DND-41 (cell line): ENCODE results near the gene SPATA18.

ENCODE experiments used
- ATAC-seq: fragments of 200-7000 bp; cut with Tn5 transposase; 3 replicates; pipeline ENCODE4 v1.9.1; 2021; ENCODE audit warnings: low read depth; ENCODE audit not compliant: insufficient read depth
- DNase-seq: peaks from one replicate; pipeline ENCODE4 v3.0.0-alpha.2; 2020
- H2AFZ ChIP-seq: 2 replicates; pipeline ENCODE4 v1.6.0; 2012; ENCODE audit warnings: low read depth, low read length
- H3K27ac ChIP-seq: 2 replicates; pipeline ENCODE4 v1.5.1; 2012; ENCODE audit warnings: low read length, inconsistent platforms
- H3K27me3 ChIP-seq: fragments of 200-600 bp; sonication (generic); 2 replicates; pipeline ENCODE4 v1.6.0; 2012; ENCODE audit warnings: low read length, mild to moderate bottlenecking, inconsistent platforms; ENCODE audit not compliant: insufficient read depth, poor library complexity
- H3K36me3 ChIP-seq: 2 replicates; pipeline ENCODE4 v1.5.1; 2012; ENCODE audit warnings: low read length, inconsistent platforms; ENCODE audit not compliant: insufficient read depth
- H3K4me1 ChIP-seq: 2 replicates; pipeline ENCODE4 v1.5.1; 2012; ENCODE audit warnings: mild to moderate bottlenecking, low read length; ENCODE audit not compliant: insufficient read depth
- H3K4me2 ChIP-seq: 2 replicates; pipeline ENCODE4 v1.6.0; 2012; ENCODE audit warnings: mild to moderate bottlenecking, moderate library complexity, low read length, inconsistent platforms; ENCODE audit not compliant: insufficient read depth
- H3K4me3 ChIP-seq, 2 experiments: fragments of 200-600 bp in 1 of 2; shearing (Covaris generic) in 1 of 2; 2 replicates each; pipeline ENCODE4 v1.5.1; 2012 to 2016; ENCODE audit warnings: inconsistent platforms in 2 of 2, low read length in 2 of 2, mild to moderate bottlenecking in 2 of 2, low read depth in 1 of 2, moderate library complexity in 1 of 2
- H3K79me2 ChIP-seq: 2 replicates; pipeline ENCODE4 v1.6.0; 2012; ENCODE audit warnings: low read length, inconsistent platforms; ENCODE audit not compliant: insufficient read depth
- H3K9ac ChIP-seq: 2 replicates; pipeline ENCODE4 v1.6.0; 2012; ENCODE audit warnings: low read depth, mild to moderate bottlenecking, inconsistent platforms, low read length, moderate library complexity
- H3K9me3 ChIP-seq: 2 replicates; pipeline ENCODE4 v1.5.1; 2012; ENCODE audit warnings: low read length, moderate library complexity, mild to moderate bottlenecking, inconsistent platforms; ENCODE audit not compliant: insufficient read depth, severe bottlenecking
- H4K20me1 ChIP-seq: 2 replicates; pipeline ENCODE4 v1.6.0; 2012; ENCODE audit warnings: low read length; ENCODE audit not compliant: insufficient read depth
- EZH2 ChIP-seq: IDR thresholded peaks from 3 replicates; pipeline ENCODE4 v1.6.1; 2012; ENCODE audit warnings: borderline replicate concordance, low read depth, mild to moderate bottlenecking, moderate library complexity, low read length, inconsistent platforms; ENCODE audit not compliant: severe bottlenecking
- TF ChIP-seq, protein P1 (sequence below): IDR thresholded peaks from 2 replicates; pipeline ENCODE4 v1.5.1; 2012; ENCODE audit warnings: borderline replicate concordance, low read length, moderate library complexity, mild to moderate bottlenecking; ENCODE audit not compliant: poor library complexity, severe bottlenecking; ENCODE audit errors: extremely low read depth

The SPATA18 gene

DNA sequence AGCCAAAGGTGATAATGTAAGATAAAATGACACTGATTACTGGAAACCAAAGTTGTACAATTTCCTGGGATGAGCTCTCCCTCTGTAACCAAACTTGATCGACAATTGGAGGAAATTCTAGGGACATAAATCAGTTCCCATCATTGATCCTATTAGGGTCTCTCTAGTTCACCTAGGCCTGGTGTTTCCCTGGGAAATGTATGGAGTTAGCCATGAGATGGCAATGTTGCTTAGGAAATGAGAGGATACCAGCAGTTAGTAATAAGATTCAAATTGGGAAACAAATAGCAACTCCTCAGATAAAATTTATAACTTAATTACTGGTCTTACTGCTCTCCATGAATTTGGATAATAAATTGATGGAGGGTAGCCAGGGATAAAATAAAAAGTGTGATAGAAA, 52.2 kb downstream of the SPATA18 start:
- Histone ChIP-seq H3K27me3 (no peaks in the 10 kb centered on the region), H4K20me1 (no peaks in the 10 kb centered on the region), H3K36me3 (no peaks in the 10 kb centered on the region), H3K9me3 (no peaks in the 10 kb centered on the region), H3K27ac (no peak overlapping the region), H2AFZ (no peak overlapping the region), H3K4me2 (no peak overlapping the region), H3K4me3 (no peak overlapping the region), H3K79me2 (no peaks in the 10 kb centered on the region), H3K4me1 (no peaks in the 10 kb centered on the region), H3K9ac (no peak overlapping the region)
- no peak for TF ChIP-seq EZH2
- TF ChIP-seq, protein P1, sequence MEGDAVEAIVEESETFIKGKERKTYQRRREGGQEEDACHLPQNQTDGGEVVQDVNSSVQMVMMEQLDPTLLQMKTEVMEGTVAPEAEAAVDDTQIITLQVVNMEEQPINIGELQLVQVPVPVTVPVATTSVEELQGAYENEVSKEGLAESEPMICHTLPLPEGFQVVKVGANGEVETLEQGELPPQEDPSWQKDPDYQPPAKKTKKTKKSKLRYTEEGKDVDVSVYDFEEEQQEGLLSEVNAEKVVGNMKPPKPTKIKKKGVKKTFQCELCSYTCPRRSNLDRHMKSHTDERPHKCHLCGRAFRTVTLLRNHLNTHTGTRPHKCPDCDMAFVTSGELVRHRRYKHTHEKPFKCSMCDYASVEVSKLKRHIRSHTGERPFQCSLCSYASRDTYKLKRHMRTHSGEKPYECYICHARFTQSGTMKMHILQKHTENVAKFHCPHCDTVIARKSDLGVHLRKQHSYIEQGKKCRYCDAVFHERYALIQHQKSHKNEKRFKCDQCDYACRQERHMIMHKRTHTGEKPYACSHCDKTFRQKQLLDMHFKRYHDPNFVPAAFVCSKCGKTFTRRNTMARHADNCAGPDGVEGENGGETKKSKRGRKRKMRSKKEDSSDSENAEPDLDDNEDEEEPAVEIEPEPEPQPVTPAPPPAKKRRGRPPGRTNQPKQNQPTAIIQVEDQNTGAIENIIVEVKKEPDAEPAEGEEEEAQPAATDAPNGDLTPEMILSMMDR: peak; percentile 31
- ATAC-seq (no peak), DNase-seq (no peak)

DNA sequence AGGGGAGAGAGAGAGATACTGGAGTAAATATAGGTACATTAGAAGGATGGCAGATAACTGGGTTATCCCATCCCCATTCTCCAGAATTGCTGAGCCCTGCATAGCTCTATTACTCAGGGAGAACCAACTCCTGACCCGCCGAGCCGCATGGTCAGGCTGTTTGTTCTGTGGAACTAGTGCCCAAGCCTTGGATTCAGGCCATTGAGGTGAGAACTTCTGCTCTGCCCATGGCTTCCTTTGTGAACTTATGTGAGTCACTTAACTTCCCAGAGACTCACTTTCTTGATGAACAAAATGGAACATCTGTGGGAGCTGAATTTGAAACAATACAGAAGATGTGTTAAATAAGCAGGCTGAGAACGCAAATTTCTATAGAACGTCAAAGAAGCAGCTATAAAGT, 54.2 kb downstream of the SPATA18 start:
- TF ChIP-seq, protein P1: no peak
- no peak for TF ChIP-seq EZH2
- no peak for DNase-seq
- H3K79me2 ChIP-seq: no peaks in the 10 kb centered on the region
- no peak overlapping the region for H3K4me2 ChIP-seq
- H3K27ac ChIP-seq: no peak overlapping the region
- H3K27me3 ChIP-seq: no peaks in the 10 kb centered on the region
- H3K9ac ChIP-seq: no peak overlapping the region
- H4K20me1 ChIP-seq: no peaks in the 10 kb centered on the region
- H3K36me3 ChIP-seq: no peaks in the 10 kb centered on the region
- no peak overlapping the region for H3K4me3 ChIP-seq
- no peak for ATAC-seq
- no peak overlapping the region for H2AFZ ChIP-seq
- no peaks in the 10 kb centered on the region for H3K4me1 ChIP-seq
- H3K9me3 ChIP-seq: no peaks in the 10 kb centered on the region

DNA sequence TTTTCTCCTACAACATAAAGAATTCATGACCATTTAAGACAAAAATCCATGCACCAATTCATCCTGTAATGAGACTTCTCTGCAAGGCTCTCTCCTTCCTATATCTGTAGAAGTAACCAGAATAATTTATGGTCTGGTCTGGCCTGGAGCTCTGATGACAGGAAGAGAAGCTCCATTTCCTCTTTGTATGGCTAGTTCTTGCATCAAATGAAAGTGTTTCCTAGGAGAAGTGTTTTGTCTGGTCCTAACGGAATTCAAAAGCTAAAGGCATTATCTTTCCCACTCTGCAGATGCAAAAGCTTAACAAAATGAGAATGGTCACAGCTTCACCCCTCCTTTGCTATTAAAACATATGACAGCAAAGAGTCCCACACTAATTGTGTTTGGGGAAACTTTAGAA, 55.1 kb downstream of the SPATA18 start:
- Histone ChIP-seq H3K9me3 (no peaks in the 10 kb centered on the region), H3K4me1 (no peaks in the 10 kb centered on the region), H3K4me3 (no peak overlapping the region), H2AFZ (no peak overlapping the region), H3K4me2 (no peak overlapping the region), H3K79me2 (no peaks in the 10 kb centered on the region), H3K27ac (no peak overlapping the region), H3K27me3 (no peaks in the 10 kb centered on the region), H3K9ac (no peak overlapping the region), H4K20me1 (no peaks in the 10 kb centered on the region), H3K36me3 (no peaks in the 10 kb centered on the region)
- no peak for TF ChIP-seq EZH2
- ATAC-seq: no peak
- no peak for DNase-seq

DNA sequence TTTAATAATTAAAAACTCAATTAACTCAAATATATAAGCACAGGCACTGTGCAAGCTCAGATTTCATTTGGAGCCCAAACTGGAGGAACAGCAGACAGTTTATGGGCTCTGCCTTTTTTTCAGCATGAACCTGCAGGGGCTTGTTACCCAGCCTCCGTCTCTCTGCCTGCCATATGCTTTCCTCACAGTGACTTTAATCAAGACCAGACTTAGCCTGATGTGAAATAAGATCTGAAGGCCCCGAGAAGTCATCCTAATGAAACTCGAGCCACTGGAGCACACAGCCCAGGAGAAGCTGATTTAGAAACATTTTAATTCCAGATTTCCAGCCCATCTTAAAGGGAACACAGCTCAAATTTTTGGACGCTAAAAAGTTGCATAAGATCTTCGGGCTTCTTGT, 55.6 kb downstream of the SPATA18 start:
- Histone ChIP-seq H3K4me2 (no peak overlapping the region), H2AFZ (no peak overlapping the region), H3K4me1 (no peaks in the 10 kb centered on the region), H4K20me1 (no peaks in the 10 kb centered on the region), H3K27ac (no peak overlapping the region), H3K79me2 (no peaks in the 10 kb centered on the region), H3K9ac (no peak overlapping the region), H3K27me3 (no peaks in the 10 kb centered on the region), H3K36me3 (no peaks in the 10 kb centered on the region), H3K4me3 (no peak overlapping the region), H3K9me3 (peaks cover 2% of the 10 kb centered on the region)
- DNase-seq (no peak), ATAC-seq (no peak)
- TF ChIP-seq, protein P1: no peak
- TF ChIP-seq EZH2: no peak
